ENCODE results near the gene DNAI4. TPM values are rescaled to one million over a fixed set of nuclear protein-coding genes. Genes with fewer than 3 reads are reported as not detected.

DNAI4 gene
- total RNA-seq, 1 experiment from 2014 or later, result 1.4 TPM

- no peaks in the 10 kb centered on the region for H3K4me1 ChIP-seq
- ChIA-PET CTCF (no interaction called here), POLR2A (no interaction called here)
- BruUV-seq (replicated peaks), result no TSS peak
- H3K9me3 Mint-ChIP-seq (ENCODE audit: unreplicated experiment), result no peaks in the 10 kb centered on the region
- H3K4me1 Mint-ChIP-seq (ENCODE audit: low read depth, unreplicated experiment), result no peaks in the 10 kb centered on the region
- peak overlapping the region; percentile 36 for H3K27ac Mint-ChIP-seq (ENCODE audit: unreplicated experiment)
- H3K36me3 ChIP-seq (ENCODE audit: control insufficient read depth, insufficient read depth, low read length), result no peaks in the 10 kb centered on the region
- H3K36me3 Mint-ChIP-seq (ENCODE audit: insufficient read depth, unreplicated experiment), result peaks cover 16% of the 10 kb centered on the region
- DNase-seq, result no peak
- H3K27me3 Mint-ChIP-seq (ENCODE audit: insufficient read depth, unreplicated experiment), result no peaks in the 10 kb centered on the region
- intact Hi-C loops (cut with micrococcal nuclease; ENCODE audit: unreplicated experiment), result no loop called here
- no peaks in the 10 kb centered on the region for H3K27me3 ChIP-seq (replicated peaks; ENCODE audit: control insufficient read depth, insufficient read depth, low read length)
- TF ChIP-seq, protein P1, sequence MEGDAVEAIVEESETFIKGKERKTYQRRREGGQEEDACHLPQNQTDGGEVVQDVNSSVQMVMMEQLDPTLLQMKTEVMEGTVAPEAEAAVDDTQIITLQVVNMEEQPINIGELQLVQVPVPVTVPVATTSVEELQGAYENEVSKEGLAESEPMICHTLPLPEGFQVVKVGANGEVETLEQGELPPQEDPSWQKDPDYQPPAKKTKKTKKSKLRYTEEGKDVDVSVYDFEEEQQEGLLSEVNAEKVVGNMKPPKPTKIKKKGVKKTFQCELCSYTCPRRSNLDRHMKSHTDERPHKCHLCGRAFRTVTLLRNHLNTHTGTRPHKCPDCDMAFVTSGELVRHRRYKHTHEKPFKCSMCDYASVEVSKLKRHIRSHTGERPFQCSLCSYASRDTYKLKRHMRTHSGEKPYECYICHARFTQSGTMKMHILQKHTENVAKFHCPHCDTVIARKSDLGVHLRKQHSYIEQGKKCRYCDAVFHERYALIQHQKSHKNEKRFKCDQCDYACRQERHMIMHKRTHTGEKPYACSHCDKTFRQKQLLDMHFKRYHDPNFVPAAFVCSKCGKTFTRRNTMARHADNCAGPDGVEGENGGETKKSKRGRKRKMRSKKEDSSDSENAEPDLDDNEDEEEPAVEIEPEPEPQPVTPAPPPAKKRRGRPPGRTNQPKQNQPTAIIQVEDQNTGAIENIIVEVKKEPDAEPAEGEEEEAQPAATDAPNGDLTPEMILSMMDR (IDR thresholded peaks at IDR 0.05; ENCODE audit: insufficient read depth in 1 of 2, low read depth in 1 of 2, low read length in 1 of 2, severe bottlenecking in 1 of 2, unreplicated experiment in 1 of 2), result no peak
- H3K4me3 Mint-ChIP-seq (ENCODE audit: unreplicated experiment), result no peak overlapping the region
- no peaks in the 10 kb centered on the region for H3K9me3 ChIP-seq
- H3K4me3 ChIP-seq (ENCODE audit: low read depth, low read length), result no peak overlapping the region
These were observed 18.8 kb upstream of the DNAI4 start for GRCh38 chr1:66943361-66943969.

DNA sequence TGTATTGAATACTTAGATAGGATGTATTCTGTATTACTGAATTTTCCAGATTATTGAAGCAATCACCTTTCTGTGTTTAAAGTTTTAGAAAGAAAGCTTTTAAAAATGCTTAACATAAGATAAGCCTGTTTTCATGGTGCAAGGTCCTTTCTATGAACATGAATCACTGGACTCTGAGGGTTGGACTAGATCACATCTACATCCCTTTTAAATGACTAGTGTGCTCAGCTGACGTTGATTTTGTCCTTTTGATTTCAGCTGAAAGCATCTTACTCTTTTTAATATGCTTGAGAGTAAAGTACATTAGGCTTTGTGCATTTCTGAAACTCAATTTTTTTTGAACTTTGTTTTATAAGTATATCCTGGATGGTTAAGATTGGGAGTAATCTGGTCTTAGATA lies 16.3 kb upstream of the DNAI4 start:
- Mint-ChIP-seq H3K4me3 (ENCODE audit: unreplicated experiment) (no peak overlapping the region), H3K9me3 (ENCODE audit: unreplicated experiment) (no peaks in the 10 kb centered on the region), H3K27ac (ENCODE audit: unreplicated experiment) (no peak overlapping the region), H3K36me3 (ENCODE audit: insufficient read depth, unreplicated experiment) (no peaks in the 10 kb centered on the region), H3K4me1 (ENCODE audit: low read depth, unreplicated experiment) (no peaks in the 10 kb centered on the region), H3K27me3 (ENCODE audit: insufficient read depth, unreplicated experiment) (no peaks in the 10 kb centered on the region)
- Histone ChIP-seq H3K4me1 (no peaks in the 10 kb centered on the region), H3K9me3 (no peaks in the 10 kb centered on the region), H3K27me3 (replicated peaks; ENCODE audit: control insufficient read depth, insufficient read depth, low read length) (no peaks in the 10 kb centered on the region), H3K36me3 (ENCODE audit: control insufficient read depth, insufficient read depth, low read length) (no peaks in the 10 kb centered on the region), H3K4me3 (ENCODE audit: low read depth, low read length) (no peak overlapping the region)
- TF ChIP-seq, protein P1 (IDR thresholded peaks at IDR 0.05; ENCODE audit: insufficient read depth in 1 of 2, low read depth in 1 of 2, low read length in 1 of 2, severe bottlenecking in 1 of 2, unreplicated experiment in 1 of 2), result no peak
- intact Hi-C loops (cut with micrococcal nuclease; ENCODE audit: unreplicated experiment), result no loop called here
- POLR2A ChIA-PET, result no interaction called here
- BruUV-seq (replicated peaks), result no TSS peak
- DNase-seq, result no peak
- CTCF ChIA-PET, result no interaction called here

GRCh38 chr1:66938613-66939012 lies 14.0 kb upstream of the DNAI4 start:
- Histone ChIP-seq H3K9me3 (no peaks in the 10 kb centered on the region), H3K4me1 (no peaks in the 10 kb centered on the region), H3K4me3 (ENCODE audit: low read depth, low read length) (no peak overlapping the region), H3K36me3 (ENCODE audit: control insufficient read depth, insufficient read depth, low read length) (no peaks in the 10 kb centered on the region), H3K27me3 (replicated peaks; ENCODE audit: control insufficient read depth, insufficient read depth, low read length) (no peaks in the 10 kb centered on the region)
- Mint-ChIP-seq H3K27ac (ENCODE audit: unreplicated experiment) (no peak overlapping the region), H3K4me3 (ENCODE audit: unreplicated experiment) (no peak overlapping the region), H3K27me3 (ENCODE audit: insufficient read depth, unreplicated experiment) (no peaks in the 10 kb centered on the region), H3K4me1 (ENCODE audit: low read depth, unreplicated experiment) (no peaks in the 10 kb centered on the region), H3K9me3 (ENCODE audit: unreplicated experiment) (no peaks in the 10 kb centered on the region), H3K36me3 (ENCODE audit: insufficient read depth, unreplicated experiment) (no peaks in the 10 kb centered on the region)
- TF ChIP-seq, protein P1 (IDR thresholded peaks at IDR 0.05; ENCODE audit: insufficient read depth in 1 of 2, low read depth in 1 of 2, low read length in 1 of 2, severe bottlenecking in 1 of 2, unreplicated experiment in 1 of 2), result no peak
- POLR2A ChIA-PET, result interaction anchor here (0.5 kb wide), 1 partner anchor 61 kb away, joined by 4 read pairs; no protein-coding TSS in a partner anchor
- no TSS peak for BruUV-seq (replicated peaks)
- CTCF ChIA-PET, result no interaction called here
- intact Hi-C loops (cut with micrococcal nuclease; ENCODE audit: unreplicated experiment), result loop anchor here (10.0 kb wide), 2 partner anchors 116 to 174 kb away; partner anchors contain the start of gene SLC35D1
- no peak for DNase-seq

Data from Caco-2 (cell line).